Keratinocyte (primary cell): ENCODE data around the gene ROMO1. TPM values are rescaled to one million over a fixed set of nuclear protein-coding genes. Genes with fewer than 3 reads are reported as not detected.
"Not testable (repeated sequence)": the region's sequence is repeated elsewhere in the genome, so short reads cannot be mapped to it uniquely, and the experiment has no call there.

ENCODE experiments used
- DNase-seq: peaks from one replicate; pipeline ENCODE4 v3.0.0-alpha.2; 2011; ENCODE audit warnings: low read depth, missing footprints, low spot score
- FAIRE-seq: peaks from 2 replicates; lab custom pipeline; 2011; peaks lifted over from hg19 to GRCh38; lab: Jason Lieb, UNC
- H2AFZ ChIP-seq: 2 replicates; pipeline ENCODE4 v1.6.0; 2012; ENCODE audit warnings: low read length, control low read depth, inconsistent platforms; ENCODE audit not compliant: control insufficient read depth
- H3K27ac ChIP-seq: 2 replicates; pipeline ENCODE4 v1.5.1; 2011; ENCODE audit warnings: low read length; ENCODE audit not compliant: control insufficient read depth, insufficient read depth
- H3K27me3 ChIP-seq: 3 replicates; pipeline ENCODE4 v1.6.0; 2011; ENCODE audit warnings: low read length; ENCODE audit not compliant: control insufficient read depth, insufficient read depth; ENCODE audit errors: extremely low read depth
- H3K36me3 ChIP-seq, 2 experiments: 2 replicates in 1 of 2; 3 replicates in 1 of 2; pipeline ENCODE4 v1.5.1; 2011; ENCODE audit warnings: low read length in 2 of 2, mild to moderate bottlenecking in 1 of 2; ENCODE audit not compliant: control insufficient read depth in 2 of 2, insufficient read depth in 2 of 2; ENCODE audit errors: extremely low read depth in 1 of 2
- H3K4me1 ChIP-seq: 3 replicates; pipeline ENCODE4 v1.5.1; 2011; ENCODE audit warnings: low read length; ENCODE audit not compliant: control insufficient read depth, insufficient read depth; ENCODE audit errors: extremely low read depth
- H3K4me2 ChIP-seq: 3 replicates; pipeline ENCODE4 v1.6.0; 2011; ENCODE audit warnings: low read depth, low read length; ENCODE audit not compliant: control insufficient read depth, insufficient read depth; ENCODE audit errors: extremely low read depth
- H3K4me3 ChIP-seq, 3 experiments: fragments of 200-600 bp in 1 of 3; sonication (generic) in 1 of 3; 2 replicates in 2 of 3; 3 replicates in 1 of 3; pipeline ENCODE4 v1.5.1; 2011 to 2016; ENCODE audit warnings: low read length in 3 of 3, mild to moderate bottlenecking in 3 of 3, control low read depth in 2 of 3, inconsistent platforms in 1 of 3, low read depth in 1 of 3, mixed read lengths in 1 of 3, mixed run types in 1 of 3, moderate library complexity in 1 of 3; ENCODE audit not compliant: control insufficient read depth in 2 of 3, insufficient read depth in 2 of 3; ENCODE audit errors: extremely low read depth in 1 of 3
- H3K79me2 ChIP-seq: 2 replicates; pipeline ENCODE4 v1.6.0; 2012; ENCODE audit warnings: low read length; ENCODE audit not compliant: control insufficient read depth, insufficient read depth
- H3K9ac ChIP-seq: 3 replicates; pipeline ENCODE4 v1.6.0; 2011; ENCODE audit warnings: low read length; ENCODE audit not compliant: control insufficient read depth, insufficient read depth; ENCODE audit errors: extremely low read depth
- H3K9me1 ChIP-seq: 3 replicates; pipeline ENCODE4 v1.6.0; 2011; ENCODE audit warnings: low read length; ENCODE audit not compliant: control insufficient read depth, insufficient read depth; ENCODE audit errors: extremely low read depth
- H3K9me3 ChIP-seq: 2 replicates; pipeline ENCODE4 v1.5.1; 2012; ENCODE audit warnings: low read depth, low read length; ENCODE audit not compliant: control insufficient read depth
- H4K20me1 ChIP-seq: 3 replicates; pipeline ENCODE4 v1.6.0; 2011; ENCODE audit warnings: low read length; ENCODE audit not compliant: control insufficient read depth, insufficient read depth; ENCODE audit errors: extremely low read depth
- EZH2 ChIP-seq: IDR thresholded peaks from one replicate; pipeline ENCODE4 v1.6.1; 2012; ENCODE audit warnings: inconsistent platforms, mild to moderate bottlenecking, low read length, moderate library complexity
- dilution Hi-C: fragments of 300-500 bp; cut with MboI; formaldehyde crosslinking; loops from one replicate; pipeline ENCODE4 v1.7.0; 2020; ENCODE audit warnings: low sequenced_read_pairs; ENCODE audit not compliant: extremely low pct_ligation_motif_present
- polyA plus RNA-seq, 5 experiments: library from polyadenylated mRNA; depleted of rRNA in 3 of 5; stranded (reverse) in 3 of 5; stranded (forward) in 1 of 5; unstranded in 1 of 5; fragments of >200 nt; gene quantifications; 1 replicate in 1 of 5; 2 replicates in 3 of 5; 3 replicates in 1 of 5; pipeline versions ENCODE4 v1.2.1 to v1.2.3, GENCODE V29; 2011 to 2012; ENCODE audit warnings: missing spikeins in 2 of 5, low read depth in 1 of 5, low replicate concordance in 1 of 5
- TF ChIP-seq, protein P1 (sequence below), 3 experiments: IDR thresholded peaks in 1 of 3; conservative IDR thresholded peaks in 1 of 3; optimal IDR thresholded peaks in 1 of 3; 2 replicates in 2 of 3; 3 replicates in 1 of 3; pipeline versions ENCODE3 to v1.5.1; 2011; ENCODE audit warnings: low read length in 3 of 3, mild to moderate bottlenecking in 3 of 3, moderate library complexity in 2 of 3, control low read depth in 1 of 3, inconsistent platforms in 1 of 3; ENCODE audit not compliant: insufficient read depth in 2 of 3; ENCODE audit errors: extremely low read depth in 1 of 3

Gene ROMO1
- polyA plus RNA-seq, 1 donor (not counting 4 experiments of a cell fraction or from before 2014, with no cell fraction given): 195 TPM

DNA sequence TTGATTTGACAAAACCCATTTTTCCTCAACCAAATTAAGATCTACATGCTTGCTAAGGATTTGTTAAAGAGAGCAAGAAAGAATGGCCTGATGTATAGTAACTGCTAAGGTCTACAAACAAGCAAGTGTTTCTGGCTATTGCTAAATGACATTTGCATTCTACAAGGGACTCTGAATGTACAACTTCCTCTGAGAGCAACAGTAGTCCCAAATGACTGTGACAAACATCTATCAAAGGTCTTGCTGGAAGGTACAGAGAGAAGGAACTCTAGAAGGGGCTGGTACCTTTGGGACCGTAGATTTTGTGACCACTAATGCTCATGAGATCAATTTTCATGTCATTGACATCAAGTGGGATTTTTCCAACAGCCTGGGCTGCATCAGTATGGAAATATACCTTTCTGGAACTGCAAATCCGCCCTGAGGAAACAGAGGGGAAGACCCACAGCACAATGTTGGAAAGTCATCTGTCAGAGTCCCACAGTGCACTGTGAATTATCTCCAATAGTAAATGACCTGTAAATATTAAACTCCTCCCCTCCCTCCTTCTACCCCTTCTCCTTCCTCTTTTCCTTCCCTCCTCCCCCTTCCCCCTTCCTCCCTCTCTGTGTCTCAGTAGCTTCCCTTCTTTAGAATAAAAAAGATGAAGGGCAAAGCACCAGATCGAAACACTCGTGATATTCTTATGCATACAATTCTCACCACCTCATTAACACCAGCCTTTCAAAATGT lies 18.6 kb upstream of the ROMO1 start:
- H3K4me1 ChIP-seq: no peaks in the 10 kb centered on the region
- no peaks in the 10 kb centered on the region for H4K20me1 ChIP-seq
- no peaks in the 10 kb centered on the region for H3K9me3 ChIP-seq
- no peak overlapping the region for H3K4me2 ChIP-seq
- no peak overlapping the region for H2AFZ ChIP-seq
- no peak overlapping the region for H3K27ac ChIP-seq
- no peaks in the 10 kb centered on the region for H3K79me2 ChIP-seq
- H3K27me3 ChIP-seq: no peaks in the 10 kb centered on the region
- no peak for DNase-seq
- no peak overlapping the region for H3K4me3 ChIP-seq
- FAIRE-seq: no peak
- H3K36me3 ChIP-seq: peaks cover 2 to 11% of the 10 kb centered on the region in 2 experiments
- H3K9ac ChIP-seq: no peak overlapping the region
- dilution Hi-C loops: no loop called here
- H3K9me1 ChIP-seq: no peaks in the 10 kb centered on the region
- TF ChIP-seq, protein P1, sequence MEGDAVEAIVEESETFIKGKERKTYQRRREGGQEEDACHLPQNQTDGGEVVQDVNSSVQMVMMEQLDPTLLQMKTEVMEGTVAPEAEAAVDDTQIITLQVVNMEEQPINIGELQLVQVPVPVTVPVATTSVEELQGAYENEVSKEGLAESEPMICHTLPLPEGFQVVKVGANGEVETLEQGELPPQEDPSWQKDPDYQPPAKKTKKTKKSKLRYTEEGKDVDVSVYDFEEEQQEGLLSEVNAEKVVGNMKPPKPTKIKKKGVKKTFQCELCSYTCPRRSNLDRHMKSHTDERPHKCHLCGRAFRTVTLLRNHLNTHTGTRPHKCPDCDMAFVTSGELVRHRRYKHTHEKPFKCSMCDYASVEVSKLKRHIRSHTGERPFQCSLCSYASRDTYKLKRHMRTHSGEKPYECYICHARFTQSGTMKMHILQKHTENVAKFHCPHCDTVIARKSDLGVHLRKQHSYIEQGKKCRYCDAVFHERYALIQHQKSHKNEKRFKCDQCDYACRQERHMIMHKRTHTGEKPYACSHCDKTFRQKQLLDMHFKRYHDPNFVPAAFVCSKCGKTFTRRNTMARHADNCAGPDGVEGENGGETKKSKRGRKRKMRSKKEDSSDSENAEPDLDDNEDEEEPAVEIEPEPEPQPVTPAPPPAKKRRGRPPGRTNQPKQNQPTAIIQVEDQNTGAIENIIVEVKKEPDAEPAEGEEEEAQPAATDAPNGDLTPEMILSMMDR (optimal IDR thresholded peaks at IDR 0.05 in 1 of 3, IDR thresholded peaks at IDR 0.05 in 1 of 3, conservative IDR thresholded peaks at IDR 0.05 in 1 of 3; ENCODE audit: extremely low read depth in 1 of 3, insufficient read depth in 2 of 3, low read length in 3 of 3): no peak
- TF ChIP-seq EZH2: no peak

DNA sequence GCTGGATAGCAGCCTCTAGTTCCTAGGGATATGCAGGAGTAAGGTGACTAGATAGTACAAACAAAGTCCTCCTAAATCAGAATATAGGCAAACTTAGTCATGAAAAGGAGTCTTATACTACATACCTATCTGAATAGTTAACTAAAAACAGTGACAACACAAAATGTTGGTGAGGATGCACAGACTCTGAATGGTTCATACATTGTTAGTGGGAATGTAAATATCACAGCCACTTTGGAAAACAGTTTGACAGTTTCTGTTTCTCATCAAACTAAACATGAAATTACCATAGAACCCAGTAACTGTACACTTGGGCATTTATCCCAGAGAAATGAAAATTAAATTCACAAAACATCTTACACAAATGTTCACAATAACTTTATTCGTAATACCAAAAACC lies 17.2 kb upstream of the ROMO1 start:
- no peak overlapping the region for H2AFZ ChIP-seq
- peaks cover 2 to 11% of the 10 kb centered on the region in 2 experiments for H3K36me3 ChIP-seq
- TF ChIP-seq, protein P1 (optimal IDR thresholded peaks at IDR 0.05 in 1 of 3, IDR thresholded peaks at IDR 0.05 in 1 of 3, conservative IDR thresholded peaks at IDR 0.05 in 1 of 3; ENCODE audit: extremely low read depth in 1 of 3, insufficient read depth in 2 of 3, low read length in 3 of 3): no peak
- no peak for TF ChIP-seq EZH2
- H3K27ac ChIP-seq: no peak overlapping the region
- H3K9me3 ChIP-seq: no peaks in the 10 kb centered on the region
- no peak for FAIRE-seq
- no peaks in the 10 kb centered on the region for H3K79me2 ChIP-seq
- dilution Hi-C loops: no loop called here
- no peaks in the 10 kb centered on the region for H3K9me1 ChIP-seq
- H3K4me1 ChIP-seq: no peaks in the 10 kb centered on the region
- H3K27me3 ChIP-seq: no peaks in the 10 kb centered on the region
- H3K4me3 ChIP-seq: no peak overlapping the region
- no peaks in the 10 kb centered on the region for H4K20me1 ChIP-seq
- no peak for DNase-seq
- H3K9ac ChIP-seq: no peak overlapping the region
- no peak overlapping the region for H3K4me2 ChIP-seq

DNA sequence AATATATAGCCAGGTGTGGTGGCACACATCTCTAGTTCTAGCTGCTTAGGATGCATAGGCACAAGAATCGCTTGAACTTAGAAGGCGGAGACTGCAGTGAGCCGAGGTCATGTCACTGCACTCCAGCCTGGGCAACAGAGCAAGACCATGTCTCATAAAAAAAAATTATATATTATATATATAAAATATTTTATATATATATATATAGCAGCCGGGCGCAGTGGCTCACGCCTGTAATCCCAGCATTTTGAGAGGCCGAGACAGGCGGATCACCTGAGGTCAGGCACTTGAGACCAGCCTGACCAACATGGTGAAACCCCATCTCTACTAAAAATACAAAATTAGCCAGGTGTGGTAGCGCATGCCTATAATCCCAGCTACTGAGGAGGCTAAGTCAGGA lies 13.8 kb upstream of the ROMO1 start:
- H3K9ac ChIP-seq, H3K36me3 ChIP-seq, H2AFZ ChIP-seq: not testable (repeated sequence)

More for the DNA sequence above, 13.8 kb upstream of the ROMO1 start:
- H3K4me3 ChIP-seq, H3K9me1 ChIP-seq, DNase-seq, H3K9me3 ChIP-seq, H4K20me1 ChIP-seq, H3K27ac ChIP-seq, H3K4me1 ChIP-seq, H3K4me2 ChIP-seq, H3K27me3 ChIP-seq, dilution Hi-C loops, H3K79me2 ChIP-seq, FAIRE-seq: not testable (repeated sequence)
